Mucosa of stomach (tissue), 1 donor: ENCODE data around the gene FER.
"Not testable (repeated sequence)": the region's sequence is repeated elsewhere in the genome, so short reads cannot be mapped to it uniquely, and the experiment has no call there.

ENCODE experiments used
- H3K27me3 ChIP-seq: one replicate; pipeline ENCODE4 v1.7.0; 2013; ENCODE audit warnings: mild to moderate bottlenecking, low read length; ENCODE audit not compliant: control insufficient read depth, insufficient read depth
- H3K36me3 ChIP-seq: one replicate; pipeline ENCODE4 v1.7.0; 2013; ENCODE audit warnings: low read length; ENCODE audit not compliant: control insufficient read depth, insufficient read depth
- H3K4me1 ChIP-seq: one replicate; pipeline ENCODE4 v1.7.0; 2013; ENCODE audit warnings: mild to moderate bottlenecking, low read length; ENCODE audit not compliant: control insufficient read depth, insufficient read depth
- H3K4me3 ChIP-seq: one replicate; pipeline ENCODE4 v1.7.0; 2013; ENCODE audit warnings: low read length
- H3K9ac ChIP-seq: one replicate; pipeline ENCODE4 v1.7.0; 2013; ENCODE audit warnings: mild to moderate bottlenecking, low read length, moderate library complexity
- H3K9me3 ChIP-seq: one replicate; pipeline ENCODE4 v1.7.0; 2013; ENCODE audit warnings: mild to moderate bottlenecking, low read length, moderate library complexity; ENCODE audit not compliant: control insufficient read depth
- donor health status: Pancreatic carcinoma.

FER gene

DNA sequence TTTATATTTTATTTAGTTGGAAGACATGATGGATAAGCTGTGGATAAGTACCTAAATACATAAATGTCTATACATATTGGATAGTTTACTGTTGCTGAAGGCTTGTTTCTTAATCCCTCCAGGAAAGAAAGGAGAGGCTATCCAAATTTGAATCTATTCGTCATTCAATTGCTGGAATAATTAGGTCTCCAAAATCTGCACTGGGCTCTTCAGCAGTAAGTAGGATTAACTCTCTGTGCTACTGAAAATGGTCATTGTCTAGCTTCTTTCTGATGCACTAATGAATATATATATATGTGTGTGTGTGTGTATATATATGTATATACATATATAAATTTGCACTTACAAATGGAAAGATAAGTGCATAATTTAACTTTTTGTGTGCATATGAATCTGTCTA, 198.3 kb downstream of the FER start:
- Histone ChIP-seq H3K4me1 (no peaks in the 10 kb centered on the region), H3K36me3 (no peaks in the 10 kb centered on the region), H3K4me3 (no peak overlapping the region), H3K27me3 (no peaks in the 10 kb centered on the region), H3K9me3 (no peaks in the 10 kb centered on the region), H3K9ac (no peak overlapping the region)

DNA sequence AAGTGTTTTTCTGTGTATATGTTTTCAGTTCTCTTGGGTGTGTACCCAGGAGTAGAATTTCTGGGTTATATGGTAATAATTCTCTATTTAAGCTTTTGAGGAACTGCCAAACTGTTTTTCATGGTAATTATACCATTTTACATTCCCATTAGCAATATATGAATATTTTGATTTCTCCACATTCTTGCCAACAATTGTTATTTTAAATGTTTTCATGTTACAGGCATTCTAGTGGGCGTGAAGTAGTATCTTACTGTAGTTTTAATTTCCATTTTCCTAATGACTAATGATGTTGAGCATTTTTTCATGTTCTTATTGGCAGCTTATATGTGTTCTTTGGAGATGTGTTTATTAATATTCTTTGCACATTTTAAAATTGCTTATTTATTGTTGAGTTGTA, 199.5 kb downstream of the FER start:
- Histone ChIP-seq H3K9ac (no peak overlapping the region), H3K36me3 (no peaks in the 10 kb centered on the region), H3K27me3 (no peaks in the 10 kb centered on the region), H3K9me3 (no peaks in the 10 kb centered on the region), H3K4me3 (no peak overlapping the region), H3K4me1 (no peaks in the 10 kb centered on the region)

DNA sequence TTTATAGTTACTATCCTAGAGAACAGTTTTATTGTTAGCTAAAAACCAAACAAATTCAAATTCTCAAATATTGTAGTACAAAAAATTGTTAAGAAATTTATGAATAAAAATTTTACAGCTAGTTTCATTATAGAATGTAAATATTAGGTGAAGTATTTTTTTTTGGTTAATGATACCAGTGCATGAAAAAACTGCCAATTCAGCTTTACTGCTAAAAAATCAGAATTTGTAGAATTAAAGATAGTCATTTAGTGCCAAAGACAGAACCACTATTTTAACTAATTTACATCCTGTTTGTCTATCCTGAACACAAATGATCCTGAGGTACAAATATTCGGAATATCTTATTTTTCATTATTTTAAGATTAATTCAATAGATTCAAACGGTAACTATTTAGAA, 202.6 kb downstream of the FER start:
- Histone ChIP-seq H3K9ac (no peak overlapping the region), H3K4me1 (no peaks in the 10 kb centered on the region), H3K9me3 (no peaks in the 10 kb centered on the region), H3K4me3 (no peak overlapping the region), H3K27me3 (no peaks in the 10 kb centered on the region), H3K36me3 (no peaks in the 10 kb centered on the region)

DNA sequence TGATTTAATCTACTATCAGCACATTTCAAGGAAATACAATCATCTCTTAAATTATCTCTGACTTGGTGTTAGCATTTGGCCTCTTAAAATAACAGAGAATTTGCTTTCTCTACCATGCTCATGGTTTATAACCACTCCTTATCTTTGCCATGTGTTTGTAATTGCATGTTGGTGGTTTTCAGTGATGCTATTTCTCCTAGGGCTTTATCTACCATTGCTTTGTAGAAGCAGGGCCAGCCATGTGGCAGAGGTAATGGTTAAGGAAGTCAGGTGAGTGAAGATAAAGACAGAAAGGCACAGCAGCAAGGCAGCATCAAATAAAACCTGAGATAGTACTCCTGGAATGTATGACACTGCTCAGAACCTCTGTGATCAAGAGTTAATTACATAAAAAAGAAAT, 206.2 kb downstream of the FER start:
- Histone ChIP-seq H3K4me3 (no peak overlapping the region), H3K9me3 (no peaks in the 10 kb centered on the region), H3K27me3 (no peaks in the 10 kb centered on the region), H3K9ac (no peak overlapping the region), H3K4me1 (no peaks in the 10 kb centered on the region), H3K36me3 (no peaks in the 10 kb centered on the region)

DNA sequence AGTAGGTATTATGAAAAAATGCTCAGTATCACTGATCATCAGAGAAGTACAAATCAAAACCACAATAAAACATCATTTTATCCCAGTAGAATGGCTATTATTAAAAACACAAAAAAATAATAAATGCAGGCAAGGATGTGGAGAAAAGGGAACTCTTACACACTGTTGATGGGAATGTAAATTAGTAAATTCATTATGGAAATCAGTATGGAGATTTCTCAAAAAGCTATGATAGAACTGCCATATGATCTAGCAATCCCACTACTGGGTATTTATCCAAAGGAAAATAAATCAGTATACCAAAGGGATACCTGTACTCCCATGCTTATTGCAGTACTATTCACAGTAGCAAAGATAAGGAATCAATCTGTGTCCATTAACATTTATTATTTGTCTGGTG, 209.6 kb downstream of the FER start:
- Histone ChIP-seq H3K4me1 (no peaks in the 10 kb centered on the region), H3K4me3 (no peak overlapping the region), H3K9me3 (no peaks in the 10 kb centered on the region), H3K9ac (no peak overlapping the region), H3K36me3 (no peaks in the 10 kb centered on the region), H3K27me3 (no peaks in the 10 kb centered on the region)

DNA sequence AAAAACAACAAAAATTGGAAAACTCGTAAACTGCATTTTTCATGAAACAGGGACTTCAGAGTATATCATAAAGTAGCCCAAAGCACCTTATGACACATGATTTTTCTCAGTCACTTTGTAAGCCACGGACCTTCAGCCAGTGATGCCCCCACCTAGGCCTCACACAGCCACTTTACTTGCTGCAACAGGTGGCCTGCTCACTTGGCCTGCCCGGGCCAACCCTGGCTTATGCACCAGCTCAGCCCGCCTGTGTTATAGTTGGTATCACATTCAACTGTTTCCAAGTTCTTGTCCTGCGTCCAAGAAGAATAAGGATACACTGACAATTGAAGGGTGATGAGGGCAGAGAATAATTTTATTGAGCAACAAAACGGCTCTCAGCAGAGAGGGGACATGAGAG, 219.2 kb downstream of the FER start:
- Histone ChIP-seq H3K4me3 (no peak overlapping the region), H3K9ac (no peak overlapping the region), H3K4me1 (no peaks in the 10 kb centered on the region), H3K36me3 (no peaks in the 10 kb centered on the region), H3K9me3 (no peaks in the 10 kb centered on the region), H3K27me3 (no peaks in the 10 kb centered on the region)

DNA sequence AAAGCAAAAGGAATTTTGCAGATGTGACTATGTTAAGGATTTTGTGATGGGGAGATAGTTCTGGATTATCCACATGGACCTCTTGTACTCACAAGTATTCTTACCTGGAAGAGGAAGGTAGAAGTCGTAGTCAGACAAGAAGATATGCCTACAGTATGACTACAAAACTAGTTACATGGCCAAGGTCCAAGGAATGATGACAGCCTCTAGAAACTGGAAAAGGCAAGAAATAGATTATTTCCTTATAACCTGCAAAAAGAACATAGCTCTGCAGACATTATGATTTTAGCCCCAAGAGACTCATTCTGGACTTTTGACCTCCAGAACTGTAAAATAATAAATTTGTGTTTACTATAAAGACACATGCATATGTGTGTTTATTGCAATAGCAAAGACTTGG, 226.9 kb downstream of the FER start:
- Histone ChIP-seq H3K9ac (no peak overlapping the region), H3K4me3 (no peak overlapping the region), H3K4me1 (no peaks in the 10 kb centered on the region), H3K9me3 (no peaks in the 10 kb centered on the region), H3K36me3 (no peaks in the 10 kb centered on the region), H3K27me3 (no peaks in the 10 kb centered on the region)

DNA sequence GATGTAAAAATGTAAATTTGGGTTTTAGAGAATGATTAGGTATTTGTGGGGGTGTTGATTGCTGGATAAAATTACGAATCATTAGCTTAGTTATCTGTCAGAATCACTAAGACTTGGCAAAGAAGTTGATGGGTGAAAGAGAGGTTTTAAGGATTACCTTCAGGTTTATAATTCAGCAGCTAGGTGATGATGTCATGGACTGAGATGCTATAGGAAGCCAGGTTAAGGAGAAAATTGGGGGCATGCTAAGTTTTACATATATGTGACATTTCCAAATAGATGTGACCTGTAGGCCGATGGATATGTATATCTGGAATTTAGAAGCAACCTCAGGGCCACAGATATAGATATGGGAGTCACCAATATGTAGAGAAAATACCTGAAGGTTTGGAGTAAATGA, 228.0 kb downstream of the FER start:
- Histone ChIP-seq H3K27me3 (no peaks in the 10 kb centered on the region), H3K9me3 (no peaks in the 10 kb centered on the region), H3K4me1 (no peaks in the 10 kb centered on the region), H3K36me3 (no peaks in the 10 kb centered on the region), H3K9ac (no peak overlapping the region), H3K4me3 (no peak overlapping the region)

DNA sequence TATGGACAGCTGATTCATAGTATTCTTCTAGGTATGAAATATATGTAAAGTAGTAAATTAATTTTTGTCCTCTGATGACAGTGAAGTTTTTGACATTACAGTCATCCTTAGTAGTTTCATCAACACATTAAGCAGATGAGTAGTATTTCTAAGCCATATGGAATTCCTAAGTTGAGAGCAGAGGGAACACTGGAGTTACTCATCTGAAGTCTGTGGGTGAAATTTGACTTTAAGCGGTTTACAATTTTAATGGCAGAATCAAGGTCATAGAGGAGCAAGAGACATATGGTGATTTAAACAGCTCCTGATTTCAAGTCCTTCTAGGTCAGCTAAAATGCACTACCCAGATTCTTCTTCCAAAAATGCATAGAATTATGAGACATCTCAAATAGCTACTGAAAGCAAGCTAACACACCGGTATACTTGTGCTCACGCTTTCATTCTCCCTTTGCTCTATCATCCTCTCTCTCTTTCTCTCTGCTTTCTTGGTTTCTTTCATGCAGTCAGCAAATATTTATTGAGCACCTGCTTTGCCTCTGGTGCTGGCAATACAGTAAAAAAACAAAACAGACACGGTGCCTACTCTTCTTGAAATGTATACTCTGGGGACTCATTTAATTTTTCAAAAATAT, 235.9 kb downstream of the FER start:
- no peak overlapping the region for H3K4me3 ChIP-seq
- H3K9ac ChIP-seq, result no peak overlapping the region
- no peaks in the 10 kb centered on the region for H3K36me3 ChIP-seq
- no peaks in the 10 kb centered on the region for H3K4me1 ChIP-seq
- no peaks in the 10 kb centered on the region for H3K9me3 ChIP-seq
- H3K27me3 ChIP-seq, result no peaks in the 10 kb centered on the region

DNA sequence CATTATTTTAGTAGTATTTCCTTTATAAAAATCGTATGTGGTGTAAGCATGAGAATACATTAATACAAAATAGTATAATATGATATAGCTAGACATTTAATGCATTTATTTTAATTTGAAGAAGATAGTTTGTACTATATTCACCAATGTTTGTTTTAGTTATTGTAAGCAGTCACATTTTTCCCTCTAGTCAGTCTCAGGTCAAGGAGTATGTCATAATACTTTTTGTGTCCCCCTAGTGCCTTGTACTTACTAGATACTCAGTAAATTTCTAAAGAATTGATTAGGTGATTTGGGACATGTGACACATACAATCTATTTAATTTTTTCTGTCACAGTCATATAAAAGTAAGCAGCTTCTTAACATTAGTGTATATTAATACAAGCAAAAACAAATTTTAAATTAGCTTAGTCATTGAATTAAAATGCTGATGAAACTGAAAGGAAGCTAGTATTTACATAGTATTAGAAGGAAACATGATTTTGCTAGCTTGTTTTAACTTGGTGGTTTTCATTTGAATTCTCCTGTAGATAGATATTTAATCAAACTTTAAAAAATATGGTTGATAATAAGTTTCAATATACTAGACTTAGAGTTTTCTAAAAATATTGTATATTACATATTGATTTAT, 242.2 kb downstream of the FER start:
- no peaks in the 10 kb centered on the region for H3K4me1 ChIP-seq
- H3K4me3 ChIP-seq, result no peak overlapping the region
- no peaks in the 10 kb centered on the region for H3K27me3 ChIP-seq
- no peak overlapping the region for H3K9ac ChIP-seq
- no peaks in the 10 kb centered on the region for H3K36me3 ChIP-seq
- H3K9me3 ChIP-seq, result no peaks in the 10 kb centered on the region

DNA sequence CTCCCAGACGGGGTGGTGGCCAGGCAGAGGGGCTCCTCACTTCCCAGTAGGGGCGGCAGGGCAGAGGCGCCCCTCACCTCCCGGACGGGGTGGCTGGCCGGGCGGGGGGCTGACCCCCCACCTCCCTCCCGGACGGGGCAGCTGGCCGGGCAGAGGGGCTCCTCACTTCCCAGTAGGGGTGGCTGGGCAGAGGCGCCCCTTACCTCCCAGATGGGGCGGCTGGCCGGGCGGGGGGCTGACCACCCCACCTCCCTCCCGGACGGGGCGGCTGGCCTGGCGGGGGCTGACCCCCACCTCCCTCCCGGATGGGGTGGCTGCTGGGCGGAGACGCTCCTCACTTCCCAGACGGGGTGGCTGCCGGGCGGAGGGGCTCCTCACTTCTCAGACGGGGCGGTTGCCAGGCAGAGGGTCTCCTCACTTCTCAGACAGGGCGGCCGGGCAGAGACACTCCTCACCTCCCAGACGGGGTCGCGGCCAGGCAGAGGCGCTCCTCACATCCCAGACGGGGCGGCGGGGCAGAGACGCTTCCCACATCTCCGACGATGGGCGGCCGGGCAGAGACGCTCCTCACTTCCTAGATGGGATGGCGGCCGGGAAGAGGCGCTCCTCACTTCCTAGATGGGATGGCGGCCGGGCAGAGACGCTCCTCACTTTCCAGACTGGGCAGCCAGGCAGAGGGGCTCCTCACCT, 244.8 kb downstream of the FER start:
- not testable (repeated sequence) for H3K9me3 ChIP-seq, H3K4me1 ChIP-seq, H3K27me3 ChIP-seq, H3K9ac ChIP-seq, H3K36me3 ChIP-seq, H3K4me3 ChIP-seq

DNA sequence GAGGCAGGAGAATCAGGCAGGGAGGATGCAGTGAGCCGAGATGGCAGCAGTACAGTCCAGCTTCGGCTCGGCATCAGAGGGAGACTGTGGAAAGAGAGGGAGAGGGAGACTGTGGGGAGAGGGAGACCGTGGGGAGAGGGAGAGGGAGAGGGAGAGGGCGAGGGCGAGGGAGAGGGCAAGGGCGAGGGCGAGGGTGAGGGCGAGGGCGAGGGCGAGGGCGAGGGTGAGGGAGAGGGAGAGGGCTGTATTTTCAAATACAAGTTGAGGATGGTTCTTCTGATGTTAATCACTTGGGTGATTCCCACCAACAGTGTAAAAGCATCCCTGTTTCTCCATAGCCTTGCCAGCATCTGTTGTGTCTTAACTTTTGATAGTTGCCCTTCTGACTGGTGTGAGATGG, 245.7 kb downstream of the FER start:
- not testable (repeated sequence) for H3K4me1 ChIP-seq, H3K4me3 ChIP-seq, H3K9me3 ChIP-seq, H3K27me3 ChIP-seq, H3K36me3 ChIP-seq, H3K9ac ChIP-seq
